HG02938 (cell line): Measurements from ENCODE around the gene TMC1.
"Not testable (repeated sequence)": the region's sequence is repeated elsewhere in the genome, so short reads cannot be mapped to it uniquely, and the experiment has no call there.

Source experiments
- ATAC-seq: cut with Tn5 transposase; IDR thresholded peaks from one replicate; pipeline ENCODE4 v1.9.1; 2021; ENCODE audit warnings: mild to moderate bottlenecking, moderate library complexity; ENCODE audit not compliant: unreplicated experiment

The TMC1 gene

DNA sequence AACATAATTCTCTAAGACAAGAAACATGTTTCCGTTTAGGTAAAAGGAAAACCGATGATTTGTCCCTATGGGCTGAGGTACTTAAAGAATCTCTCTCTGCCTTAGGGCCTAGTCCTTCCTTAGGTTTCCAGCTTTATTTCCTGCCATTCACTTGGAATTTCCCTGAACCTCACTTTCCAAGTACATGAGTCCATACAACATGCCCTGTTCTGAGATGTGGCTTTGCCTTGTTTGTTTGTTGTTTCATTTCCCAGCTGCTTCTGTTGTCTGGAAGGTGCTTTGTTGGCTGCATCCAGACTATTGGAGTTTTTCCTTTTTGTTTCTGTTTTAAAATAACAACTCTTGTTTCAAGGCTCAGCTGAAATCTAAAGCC lies 336.2 kb downstream of the TMC1 start:
- no peak for ATAC-seq

DNA sequence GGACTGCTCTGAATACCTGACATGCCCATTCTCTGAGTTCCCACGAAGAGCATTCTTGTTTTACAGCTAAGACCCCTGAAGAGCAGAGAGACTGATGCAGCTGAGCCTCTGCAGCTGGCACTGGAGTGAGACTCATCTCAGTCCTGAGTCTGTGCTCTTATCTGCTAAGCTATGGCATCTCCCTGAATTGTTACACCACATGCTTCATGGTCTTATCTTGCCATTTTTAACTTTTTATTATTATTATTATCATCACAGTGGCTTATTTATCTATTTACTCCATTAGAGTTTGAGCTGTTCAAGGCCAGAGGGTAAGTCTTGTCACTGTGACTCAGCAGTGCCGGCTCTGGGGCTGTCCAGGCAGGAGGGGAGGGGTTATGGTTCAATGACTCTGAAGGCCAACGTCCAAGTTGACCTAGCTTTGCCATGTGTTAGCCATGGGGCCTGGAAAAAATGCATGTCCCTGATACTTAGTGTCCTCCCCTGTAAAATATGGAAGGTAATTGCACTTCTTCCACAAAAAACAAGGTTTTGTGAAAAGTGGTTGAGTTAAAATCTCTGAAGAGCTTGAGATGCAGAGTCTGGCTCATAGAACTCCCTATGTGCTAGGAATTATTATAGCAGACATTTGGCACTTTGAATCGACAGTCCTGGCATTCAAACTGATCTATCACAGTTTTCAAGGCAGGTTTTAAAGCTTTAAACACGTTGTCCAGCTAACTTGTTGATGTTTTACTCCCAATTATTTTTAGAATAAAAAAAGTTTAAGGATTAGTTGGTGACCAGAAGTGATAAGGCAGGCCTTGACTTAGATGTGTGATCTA lies 336.9 kb downstream of the TMC1 start:
- ATAC-seq: no peak

DNA sequence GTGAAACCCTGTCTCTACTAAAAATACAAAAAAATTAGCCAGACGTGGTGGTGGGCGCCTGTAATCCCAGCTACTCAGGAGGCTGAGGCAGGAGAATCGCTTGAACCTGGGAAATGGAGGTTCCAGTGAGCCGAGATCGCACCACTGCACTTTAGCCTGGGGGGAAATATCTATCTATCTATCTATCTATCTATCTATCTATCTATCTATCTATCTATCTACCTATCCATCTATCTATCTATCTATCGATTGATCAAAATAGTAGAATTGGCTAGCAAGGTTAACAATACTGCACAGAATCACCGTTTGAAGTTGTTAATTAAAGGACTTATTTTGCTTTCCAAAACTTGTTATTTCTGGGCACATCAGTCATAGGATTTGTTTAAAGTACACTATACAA lies 341.4 kb downstream of the TMC1 start:
- not testable (repeated sequence) for ATAC-seq

GRCh38 chr9:72863456-72864094 lies 342.2 kb downstream of the TMC1 start:
- ATAC-seq: no peak

- no peak for ATAC-seq
These were observed 342.9 kb downstream of the TMC1 start for GRCh38 chr9:72864327-72864726.

DNA sequence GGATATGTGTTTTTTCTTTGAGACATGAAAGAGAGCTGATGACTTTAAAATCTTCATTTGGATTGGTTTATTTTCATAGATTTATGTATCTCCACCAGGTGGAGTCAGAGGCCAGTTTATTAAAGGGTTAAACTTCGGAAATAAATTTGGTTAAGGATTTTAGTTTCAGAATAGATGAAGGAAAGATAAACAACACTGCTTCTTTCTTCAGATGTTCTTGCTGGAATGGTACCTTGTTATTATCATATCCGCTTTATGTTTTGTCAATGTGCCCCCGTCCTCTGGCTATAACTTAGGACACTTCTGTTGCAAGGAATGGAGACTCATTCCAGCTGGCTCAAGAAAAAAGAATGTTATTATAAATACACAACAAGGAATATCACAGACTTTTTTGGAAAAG lies 350.3 kb downstream of the TMC1 start:
- ATAC-seq: no peak

DNA sequence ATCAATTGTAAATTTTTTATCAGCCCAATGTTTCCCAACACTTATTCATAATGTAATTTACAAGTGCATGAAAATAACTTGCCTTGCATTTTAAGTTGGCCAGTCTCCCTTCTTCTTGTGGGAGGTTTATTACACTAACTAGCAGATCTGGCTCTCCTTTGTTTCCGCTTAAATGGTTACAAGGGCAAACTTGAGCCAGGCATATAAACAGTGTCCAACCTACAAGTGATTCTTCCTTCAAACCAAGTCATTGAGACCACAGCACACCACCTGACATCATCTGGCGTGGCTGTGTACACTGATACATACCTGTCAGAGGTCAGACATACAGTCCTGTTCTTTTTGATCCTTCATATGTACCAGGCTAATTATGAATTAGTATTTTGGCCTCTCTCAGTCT lies 351.3 kb downstream of the TMC1 start:
- ATAC-seq: no peak

DNA sequence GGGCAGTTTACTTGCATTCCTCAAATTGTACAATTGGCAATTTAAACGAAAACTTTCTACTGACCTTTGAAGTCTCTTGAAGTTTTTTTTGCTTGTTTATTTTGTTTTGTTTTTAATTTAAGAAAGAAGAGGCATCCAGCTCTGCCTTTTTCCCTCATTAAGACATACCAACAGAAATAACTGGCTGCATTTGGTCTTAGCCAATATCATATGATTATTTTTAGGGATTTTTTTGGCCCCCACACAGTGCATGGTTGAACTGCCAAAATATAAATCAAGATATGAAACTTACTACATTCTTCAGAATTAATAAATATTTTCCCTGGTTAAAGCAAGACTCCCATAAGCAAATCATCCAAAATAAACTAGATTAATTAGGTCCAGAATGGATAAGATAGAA lies 352.0 kb downstream of the TMC1 start:
- ATAC-seq: no peak

- no peak for ATAC-seq
These were observed 352.9 kb downstream of the TMC1 start for GRCh38 chr9:72874344-72874743.

- ATAC-seq: no peak
These were observed 353.8 kb downstream of the TMC1 start for GRCh38 chr9:72875221-72875620.

DNA sequence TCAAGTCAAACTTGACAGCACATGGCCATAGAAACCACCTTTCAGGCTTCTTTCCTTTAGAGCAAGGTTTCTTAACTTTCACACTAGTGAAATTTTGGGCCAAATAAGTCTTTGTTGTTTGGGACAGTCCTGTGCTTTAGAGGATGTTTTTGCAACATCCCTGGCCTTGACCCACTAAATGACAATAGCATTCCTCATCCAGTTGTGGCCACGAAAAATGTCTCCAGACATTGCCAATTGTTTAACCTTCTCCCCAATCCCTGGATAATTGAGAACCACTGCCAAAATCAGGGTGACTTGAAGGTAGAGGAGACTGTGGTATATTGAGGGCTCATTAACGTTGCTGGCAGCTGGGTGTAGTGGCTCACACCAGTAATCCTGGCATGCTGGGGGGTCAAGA lies 359.4 kb downstream of the TMC1 start:
- ATAC-seq: no peak

DNA sequence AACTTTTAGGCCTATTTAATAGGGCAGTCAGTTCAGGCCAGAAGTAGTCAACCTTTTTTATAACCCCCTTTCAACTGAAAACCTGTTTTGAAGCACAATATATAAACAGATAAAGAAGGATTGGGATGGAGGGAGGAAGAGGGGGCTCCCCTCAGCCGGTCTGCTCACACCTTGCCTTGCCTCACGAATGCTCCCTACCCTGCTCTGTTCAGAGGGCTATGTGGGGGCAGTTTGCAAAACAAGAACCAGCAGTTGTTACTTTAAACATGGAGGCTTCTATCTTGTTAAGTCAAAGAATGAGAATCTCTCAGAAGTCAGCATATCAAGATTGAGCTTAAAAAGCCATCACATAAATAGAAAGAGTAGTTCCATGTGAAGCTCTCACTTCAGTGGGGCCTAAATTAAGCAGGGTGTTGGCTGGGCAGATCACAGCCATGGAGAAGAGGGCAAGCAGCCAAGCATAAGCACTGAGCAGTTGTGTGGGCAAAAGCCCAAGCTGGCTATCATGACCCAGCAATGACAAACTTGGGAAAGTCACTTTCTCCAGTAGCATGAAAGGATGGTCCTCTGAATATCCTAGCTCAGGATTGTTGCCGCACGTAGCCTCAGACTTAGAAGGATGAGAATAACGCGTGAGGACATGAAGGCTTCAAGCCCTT lies 360.8 kb downstream of the TMC1 start:
- ATAC-seq: no peak

- ATAC-seq: no peak
These were observed 362.5 kb downstream of the TMC1 start for GRCh38 chr9:72883875-72884274.

- ATAC-seq: no peak
These were observed 363.1 kb downstream of the TMC1 start for GRCh38 chr9:72884508-72884907.
